Activated B cell treated with CpG ODN at 0.5 μM for 24 hours (primary cell): Measurements from ENCODE around the gene PTPRD. TPM values are rescaled to one million over a fixed set of nuclear protein-coding genes. Genes with fewer than 3 reads are reported as not detected.
"Not testable (repeated sequence)": the region's sequence is repeated elsewhere in the genome, so short reads cannot be mapped to it uniquely, and the experiment has no call there.

Experiments used
- ATAC-seq: fragments of 200-7000 bp; cut with Tn5 transposase; one replicate; pipeline ENCODE4 v1.10.0; 2021; ENCODE audit warnings: low read depth, mild to moderate bottlenecking, moderate library complexity
- CTCF ChIA-PET: fragments of 350-600 bp; sonication (Branson Sonifier 250); formaldehyde crosslinking; loops from one replicate; lab custom pipeline; 2021; ENCODE audit warnings: antibody characterized with exemption; lab: Charles Lee
- POLR2A ChIA-PET: fragments of 350-600 bp; sonication (Branson Sonifier 250); formaldehyde crosslinking; loops from one replicate; lab custom pipeline; 2021; ENCODE audit warnings: antibody characterized with exemption; lab: Charles Lee
- DNase-seq: peaks from one replicate; pipeline ENCODE4 v3.0.0; 2022
- H3K27ac Mint-ChIP-seq: one replicate; pipeline ENCODE4 v1.8.0; 2020; ENCODE audit warnings: mixed read lengths
- H3K27me3 Mint-ChIP-seq: one replicate; pipeline ENCODE4 v1.8.0; 2021; ENCODE audit warnings: mixed read lengths
- H3K36me3 Mint-ChIP-seq: one replicate; pipeline ENCODE4 v1.8.0; 2021; ENCODE audit warnings: low read depth, mixed read lengths
- H3K4me1 Mint-ChIP-seq: one replicate; pipeline ENCODE4 v1.8.0; 2021; ENCODE audit warnings: mixed read lengths
- H3K4me3 Mint-ChIP-seq: one replicate; pipeline ENCODE4 v1.8.0; 2020; ENCODE audit warnings: mild to moderate bottlenecking, mixed read lengths
- H3K9me3 Mint-ChIP-seq: one replicate; pipeline ENCODE4 v1.8.0; 2020; ENCODE audit warnings: mixed read lengths
- intact Hi-C: fragments of 100-400 bp; cut with micrococcal nuclease; formaldehyde crosslinking; loops from one replicate; pipeline ENCODE4 v1.15.1; 2024
- total RNA-seq: library from RNA; stranded (reverse); gene quantifications from 2 replicates; pipeline ENCODE4 v1.2.3, GENCODE V29; 2022
- TF ChIP-seq, protein P1 (sequence below): fragments of 200-600 bp; IDR thresholded peaks from one replicate; pipeline ENCODE4 v1.8.0; 2022; ENCODE audit warnings: antibody characterized with exemption, mild to moderate bottlenecking

PTPRD gene
- total RNA-seq, 1 donor from 2014 or later = 0.04 TPM

DNA sequence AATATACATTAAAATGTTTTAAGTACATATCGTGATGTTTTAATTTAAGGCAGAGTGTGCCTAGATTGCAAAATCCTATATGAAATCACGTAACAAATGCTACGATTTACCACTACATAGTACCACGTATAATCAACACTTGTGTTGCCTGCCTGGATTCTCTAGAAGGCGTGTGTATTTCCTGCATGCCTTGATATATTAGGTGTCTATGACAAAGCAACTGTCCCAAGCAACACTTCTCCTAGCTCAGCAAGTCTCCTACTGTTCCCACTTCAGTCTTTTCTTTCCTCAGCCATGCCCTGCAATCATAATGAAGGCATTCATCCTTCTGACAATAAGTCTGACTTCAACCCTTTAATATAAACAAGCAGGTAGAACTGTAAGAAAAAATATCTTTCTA is 89.6 kb downstream of the PTPRD start:
- DNase-seq = no peak
- ChIA-PET POLR2A (no interaction called here), CTCF (no interaction called here)
- Mint-ChIP-seq H3K27ac (no peak overlapping the region), H3K4me3 (no peak overlapping the region), H3K9me3 (no peaks in the 10 kb centered on the region), H3K27me3 (no peaks in the 10 kb centered on the region), H3K4me1 (no peaks in the 10 kb centered on the region), H3K36me3 (no peaks in the 10 kb centered on the region)
- TF ChIP-seq, protein P1, sequence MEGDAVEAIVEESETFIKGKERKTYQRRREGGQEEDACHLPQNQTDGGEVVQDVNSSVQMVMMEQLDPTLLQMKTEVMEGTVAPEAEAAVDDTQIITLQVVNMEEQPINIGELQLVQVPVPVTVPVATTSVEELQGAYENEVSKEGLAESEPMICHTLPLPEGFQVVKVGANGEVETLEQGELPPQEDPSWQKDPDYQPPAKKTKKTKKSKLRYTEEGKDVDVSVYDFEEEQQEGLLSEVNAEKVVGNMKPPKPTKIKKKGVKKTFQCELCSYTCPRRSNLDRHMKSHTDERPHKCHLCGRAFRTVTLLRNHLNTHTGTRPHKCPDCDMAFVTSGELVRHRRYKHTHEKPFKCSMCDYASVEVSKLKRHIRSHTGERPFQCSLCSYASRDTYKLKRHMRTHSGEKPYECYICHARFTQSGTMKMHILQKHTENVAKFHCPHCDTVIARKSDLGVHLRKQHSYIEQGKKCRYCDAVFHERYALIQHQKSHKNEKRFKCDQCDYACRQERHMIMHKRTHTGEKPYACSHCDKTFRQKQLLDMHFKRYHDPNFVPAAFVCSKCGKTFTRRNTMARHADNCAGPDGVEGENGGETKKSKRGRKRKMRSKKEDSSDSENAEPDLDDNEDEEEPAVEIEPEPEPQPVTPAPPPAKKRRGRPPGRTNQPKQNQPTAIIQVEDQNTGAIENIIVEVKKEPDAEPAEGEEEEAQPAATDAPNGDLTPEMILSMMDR = no peak
- no peak for ATAC-seq
- intact Hi-C loops = no loop called here

DNA sequence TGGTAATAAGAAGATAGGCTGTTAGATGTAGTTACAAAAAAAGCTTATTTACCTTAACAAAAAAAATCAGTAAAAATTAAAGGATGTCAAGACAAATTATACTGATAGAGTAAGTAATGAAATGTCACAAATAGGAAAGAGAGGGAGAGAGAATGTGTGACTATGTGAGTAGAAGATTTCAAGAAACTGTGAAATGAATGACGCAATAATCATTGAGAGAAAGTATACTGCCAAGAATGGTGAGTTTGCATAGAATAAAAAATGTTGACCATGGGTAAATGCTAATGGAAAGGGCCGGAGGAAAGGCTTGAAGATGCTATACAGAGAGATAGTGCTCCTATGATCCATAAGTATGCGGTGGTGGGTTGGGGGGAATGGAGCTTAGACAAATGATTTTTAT is 100.7 kb downstream of the PTPRD start:
- no peak overlapping the region for H3K4me3 Mint-ChIP-seq
- ATAC-seq (no peak), DNase-seq (no peak)
- TF ChIP-seq, protein P1 = no peak
- POLR2A ChIA-PET = no interaction called here
- no peaks in the 10 kb centered on the region for H3K4me1 Mint-ChIP-seq
- H3K27ac Mint-ChIP-seq = no peak overlapping the region
- CTCF ChIA-PET = no interaction called here
- H3K9me3 Mint-ChIP-seq = peaks cover 8% of the 10 kb centered on the region
- H3K27me3 Mint-ChIP-seq = no peaks in the 10 kb centered on the region
- intact Hi-C loops = no loop called here
- H3K36me3 Mint-ChIP-seq = no peaks in the 10 kb centered on the region

DNA sequence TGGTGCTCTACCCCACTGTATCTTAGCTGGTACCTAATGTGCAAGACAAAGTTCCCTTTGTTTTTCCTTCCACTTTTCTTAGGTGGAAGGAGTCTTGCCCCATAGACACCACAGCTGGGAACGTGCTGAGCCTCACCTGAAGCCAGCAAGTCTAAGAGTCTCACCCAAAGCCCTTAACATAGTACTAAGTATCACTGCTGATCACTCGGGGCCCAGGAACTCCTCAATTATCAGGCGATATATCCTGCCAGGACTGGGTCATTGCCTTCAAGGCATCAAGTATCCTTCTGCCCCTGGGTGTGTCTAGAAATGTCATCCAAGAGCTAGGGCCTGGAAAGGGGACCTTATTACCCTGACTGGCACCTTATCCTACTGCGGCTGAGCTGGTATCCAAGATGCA is 123.9 kb downstream of the PTPRD start:
- no peak overlapping the region for H3K27ac Mint-ChIP-seq
- no peak overlapping the region for H3K4me3 Mint-ChIP-seq
- TF ChIP-seq, protein P1 = no peak
- CTCF ChIA-PET = no interaction called here
- no peak for DNase-seq
- H3K4me1 Mint-ChIP-seq = no peaks in the 10 kb centered on the region
- no peaks in the 10 kb centered on the region for H3K9me3 Mint-ChIP-seq
- intact Hi-C loops = no loop called here
- POLR2A ChIA-PET = no interaction called here
- no peaks in the 10 kb centered on the region for H3K27me3 Mint-ChIP-seq
- no peak for ATAC-seq
- H3K36me3 Mint-ChIP-seq = no peaks in the 10 kb centered on the region

DNA sequence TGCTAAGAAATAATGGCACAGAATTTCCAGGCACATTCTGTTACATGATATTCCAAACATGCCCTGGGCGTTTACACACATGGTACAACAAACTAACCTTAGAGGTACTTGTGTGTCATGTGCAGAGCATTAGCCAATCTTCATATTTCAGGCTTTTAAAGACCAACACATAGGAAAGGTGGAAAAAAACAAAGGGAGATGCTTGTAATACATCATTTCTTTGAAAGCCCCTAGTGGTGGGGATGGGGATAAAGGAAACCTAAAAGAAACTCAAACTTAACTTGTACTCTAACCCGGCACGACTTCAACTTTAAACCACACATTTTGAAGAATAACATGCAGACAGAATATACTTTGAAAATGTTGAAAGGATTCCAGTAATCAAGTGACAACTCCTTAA is 133.6 kb downstream of the PTPRD start:
- CTCF ChIA-PET = no interaction called here
- H3K9me3 Mint-ChIP-seq = peaks cover 22% of the 10 kb centered on the region
- intact Hi-C loops = no loop called here

DNA sequence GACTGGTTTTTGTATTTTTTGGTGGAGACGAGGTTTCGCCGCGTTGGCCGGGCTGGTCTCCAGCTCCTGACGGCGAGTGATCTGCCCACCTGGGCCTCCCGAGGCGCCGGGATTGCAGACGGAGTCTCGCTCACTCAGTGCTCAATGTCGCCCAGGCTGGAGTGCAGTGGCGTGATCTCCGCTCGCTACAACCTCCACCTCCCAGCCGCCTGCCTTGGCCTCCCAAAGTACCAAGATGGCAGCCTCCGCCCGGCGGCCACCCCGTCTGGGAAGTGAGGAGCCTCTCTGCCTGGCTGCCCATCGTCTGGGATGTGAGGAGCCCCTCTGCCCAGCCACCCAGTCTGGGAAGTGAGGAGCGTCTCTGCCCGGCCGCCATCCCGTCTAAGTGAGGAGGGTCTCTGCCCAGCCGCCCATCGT is 163.6 kb downstream of the PTPRD start:
- H3K4me1 Mint-ChIP-seq, intact Hi-C loops, DNase-seq: not testable (repeated sequence)

More for the DNA sequence above, 133.6 kb downstream of the PTPRD start:
- no peak overlapping the region for H3K4me3 Mint-ChIP-seq
- no peak for ATAC-seq
- no peaks in the 10 kb centered on the region for H3K27me3 Mint-ChIP-seq
- DNase-seq = no peak
- POLR2A ChIA-PET = no interaction called here
- H3K4me1 Mint-ChIP-seq = no peaks in the 10 kb centered on the region
- H3K36me3 Mint-ChIP-seq = no peaks in the 10 kb centered on the region
- TF ChIP-seq, protein P1 = no peak
- H3K27ac Mint-ChIP-seq = no peak overlapping the region

DNA sequence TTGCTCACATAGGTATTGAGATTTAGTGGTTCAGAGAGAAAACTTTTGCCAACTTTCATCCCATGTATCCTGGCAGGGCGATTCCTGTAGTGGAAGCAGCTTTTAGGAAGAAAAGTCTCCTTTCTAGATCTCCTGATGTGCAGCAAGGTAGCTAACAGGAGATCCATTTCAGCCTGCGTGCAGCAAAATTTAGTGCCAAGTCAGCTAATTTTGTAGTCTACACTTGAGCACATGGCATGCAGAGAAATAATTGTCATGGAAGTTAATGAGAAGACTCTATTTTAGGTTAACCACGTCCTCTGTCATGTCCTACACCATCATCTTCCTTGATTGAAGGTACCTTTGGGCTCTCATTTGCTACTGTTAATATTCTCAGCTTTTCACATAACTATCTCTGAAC is 165.8 kb downstream of the PTPRD start:
- H3K27ac Mint-ChIP-seq = no peak overlapping the region
- CTCF ChIA-PET = no interaction called here
- H3K9me3 Mint-ChIP-seq = no peaks in the 10 kb centered on the region
- no peak overlapping the region for H3K4me3 Mint-ChIP-seq
- POLR2A ChIA-PET = no interaction called here
- intact Hi-C loops = no loop called here
- no peaks in the 10 kb centered on the region for H3K36me3 Mint-ChIP-seq
- DNase-seq (no peak), ATAC-seq (no peak)
- no peaks in the 10 kb centered on the region for H3K4me1 Mint-ChIP-seq
- TF ChIP-seq, protein P1 = no peak
- H3K27me3 Mint-ChIP-seq = no peaks in the 10 kb centered on the region

More for the DNA sequence above, 163.6 kb downstream of the PTPRD start:
- H3K9me3 Mint-ChIP-seq, CTCF ChIA-PET, H3K4me3 Mint-ChIP-seq, H3K27me3 Mint-ChIP-seq, H3K36me3 Mint-ChIP-seq, POLR2A ChIA-PET, ATAC-seq, H3K27ac Mint-ChIP-seq: not testable (repeated sequence)
